ENCODE data around the gene GALNT9.
"Not testable (repeated sequence)": the region's sequence is repeated elsewhere in the genome, so short reads cannot be mapped to it uniquely, and the experiment has no call there.

GALNT9 gene

GRCh38 chr12:132311201-132311915, 18.0 kb downstream of the GALNT9 start:
- DNase-seq = no peak

GRCh38 chr12:132310181-132311040, 19.0 kb downstream of the GALNT9 start:
- DNase-seq = no peak

GRCh38 chr12:132309596-132310086, 19.7 kb downstream of the GALNT9 start:
- DNase-seq = no peak

- DNase-seq = no peak
Observed at GRCh38 chr12:132308853-132309595, 20.4 kb downstream of the GALNT9 start.

- no peak for DNase-seq
Observed at GRCh38 chr12:132307976-132308852, 21.2 kb downstream of the GALNT9 start.

- DNase-seq = no peak
Observed at GRCh38 chr12:132306885-132307191, 22.6 kb downstream of the GALNT9 start.

GRCh38 chr12:132305991-132306884, 23.2 kb downstream of the GALNT9 start:
- no peak for DNase-seq

- no peak for DNase-seq
Observed at GRCh38 chr12:132305560-132305966, 23.8 kb downstream of the GALNT9 start.

- DNase-seq = not testable (repeated sequence)
Observed at GRCh38 chr12:132304866-132305265, 24.5 kb downstream of the GALNT9 start.

- not testable (repeated sequence) for DNase-seq
Observed at GRCh38 chr12:132303853-132304373, 25.5 kb downstream of the GALNT9 start.

- DNase-seq = no peak
Observed at GRCh38 chr12:132302466-132303358, 26.7 kb downstream of the GALNT9 start.

GRCh38 chr12:132300789-132301722, 28.3 kb downstream of the GALNT9 start:
- DNase-seq = no peak

GRCh38 chr12:132296063-132296462, 33.3 kb downstream of the GALNT9 start:
- no peak for DNase-seq

- DNase-seq = not testable (repeated sequence)
Observed at GRCh38 chr12:132295561-132295960, 33.8 kb downstream of the GALNT9 start.

GRCh38 chr12:132295101-132295526, 34.3 kb downstream of the GALNT9 start:
- no peak for DNase-seq

GRCh38 chr12:132294121-132295034, 35.0 kb downstream of the GALNT9 start:
- DNase-seq = no peak
